HG03025 (cell line): Measurements from ENCODE around the gene NACA.
"Not testable (repeated sequence)": the region's sequence is repeated elsewhere in the genome, so short reads cannot be mapped to it uniquely, and the experiment has no call there.

Experiments used
- ATAC-seq: cut with Tn5 transposase; IDR thresholded peaks from one replicate; pipeline ENCODE4 v1.9.1; 2021; ENCODE audit warnings: mild to moderate bottlenecking, moderate library complexity; ENCODE audit not compliant: unreplicated experiment, low FRiP score

The NACA gene

GRCh38 chr12:56725723-56726102 is 614 bp upstream of the NACA start:
- no peak for ATAC-seq

- ATAC-seq: no peak
Observed at GRCh38 chr12:56724701-56724971, 463 bp downstream of the NACA start.

GRCh38 chr12:56723889-56724700 is 1.0 kb downstream of the NACA start:
- ATAC-seq: no peak

- ATAC-seq: no peak
Observed at GRCh38 chr12:56723352-56723751, 1.7 kb downstream of the NACA start.

- no peak for ATAC-seq
Observed at GRCh38 chr12:56722832-56723231, 2.3 kb downstream of the NACA start.

GRCh38 chr12:56721721-56722120 is 3.4 kb downstream of the NACA start:
- no peak for ATAC-seq

GRCh38 chr12:56721216-56721615 is 3.9 kb downstream of the NACA start:
- no peak for ATAC-seq

GRCh38 chr12:56720731-56721151 is 4.4 kb downstream of the NACA start:
- no peak for ATAC-seq

- ATAC-seq: no peak
Observed at GRCh38 chr12:56719056-56719455, 6.0 kb downstream of the NACA start.

- ATAC-seq: no peak
Observed at GRCh38 chr12:56718636-56719035, 6.5 kb downstream of the NACA start.

- no peak for ATAC-seq
Observed at GRCh38 chr12:56718149-56718548, 7.0 kb downstream of the NACA start.

GRCh38 chr12:56716933-56717880 is 7.9 kb downstream of the NACA start:
- ATAC-seq: no peak

- ATAC-seq: no peak
Observed at GRCh38 chr12:56716458-56716857, 8.6 kb downstream of the NACA start.

GRCh38 chr12:56715798-56716197 is 9.3 kb downstream of the NACA start:
- ATAC-seq: no peak

- no peak for ATAC-seq
Observed at GRCh38 chr12:56714431-56714929, 10.6 kb downstream of the NACA start.

GRCh38 chr12:56713345-56713744 is 11.8 kb downstream of the NACA start:
- ATAC-seq: no peak

GRCh38 chr12:56709759-56710376 is 15.2 kb downstream of the NACA start:
- ATAC-seq: no peak

- ATAC-seq: not testable (repeated sequence)
Observed at GRCh38 chr12:56704522-56704921, 20.6 kb downstream of the NACA start.

GRCh38 chr12:56699020-56699661 is 26.0 kb downstream of the NACA start:
- ATAC-seq: no peak

- ATAC-seq: no peak
Observed at GRCh38 chr12:56695327-56696101, 29.6 kb downstream of the NACA start.
